ENCODE data around the gene GALNT17.

- TF ChIP-seq POLR2A (IDR thresholded peaks at IDR 0.05; ENCODE audit: low read length) (no peak), GATA1 (IDR thresholded peaks at IDR 0.05; ENCODE audit: low read depth, low read length) (no peak)
These were observed 311.2 kb downstream of the GALNT17 start for GRCh38 chr7:71443191-71443530.

Measured in erythroblast (primary cell).